Sigmoid colon (tissue), 7 donors: ENCODE data around the gene CPA3. TPM values are rescaled to one million over a fixed set of nuclear protein-coding genes. Genes with fewer than 3 reads are reported as not detected.

ENCODE experiments used
- DNase-seq: peaks from one replicate; pipeline ENCODE4 v3.0.0-alpha.2; 2019
- H3K27ac ChIP-seq, 4 donors: fragments of 200-600 bp; sonication (generic); one replicate each; pipeline ENCODE4 v1.5.1; 2016 to 2019; ENCODE audit warnings: mild to moderate bottlenecking in 1 of 4
- H3K27me3 ChIP-seq, 3 donors: fragments of 200-600 bp; sonication (generic); one replicate each; pipeline ENCODE4 v1.5.1; 2019; ENCODE audit warnings: mild to moderate bottlenecking in 1 of 3
- H3K36me3 ChIP-seq, 4 donors: fragments of 200-600 bp; sonication (generic); one replicate each; pipeline ENCODE4 v1.5.1; 2016 to 2019
- H3K4me1 ChIP-seq, 4 donors: fragments of 200-600 bp; sonication (generic); one replicate each; pipeline ENCODE4 v1.5.1; 2017 to 2019
- H3K4me3 ChIP-seq, 4 donors: fragments of 200-600 bp; sonication (generic); one replicate each; pipeline ENCODE4 v1.5.1; 2017 to 2019; ENCODE audit warnings: mild to moderate bottlenecking in 2 of 4, moderate library complexity in 1 of 4
- H3K9me3 ChIP-seq, 4 donors: fragments of 200-600 bp in 3 of 4; sonication (generic) in 3 of 4; one replicate each; pipeline versions ENCODE4 v1.5.1 to v1.6.1; 2013 to 2019
- EP300 ChIP-seq, 4 donors: sonication (generic); formaldehyde crosslinking; IDR thresholded peaks; one replicate each; pipeline ENCODE4 v1.6.1; 2017; ENCODE audit warnings: antibody characterized with exemption in 4 of 4
- POLR2A ChIP-seq, 2 donors: fragments of 450-650 bp; IDR thresholded peaks; one replicate each; pipeline ENCODE4 v1.6.1; 2016; ENCODE audit warnings: antibody characterized with exemption in 2 of 2, mild to moderate bottlenecking in 2 of 2, moderate library complexity in 2 of 2
- POLR2AphosphoS5 ChIP-seq, 4 donors: sonication (generic); formaldehyde crosslinking; IDR thresholded peaks; one replicate each; pipeline ENCODE4 v1.6.1; 2017; ENCODE audit warnings: antibody characterized with exemption in 4 of 4
- WGBS, 2 donors: extraction: QIAGEN DNeasy Blood & Tissue Kit; methylation state at CpG; one replicate each; pipeline ENCODE4 v1.1.7; 2013; 5-methylcytosine and 5-hydroxymethylcytosine counted together
- intact Hi-C: fragments of 100-400 bp; cut with DNase I; formaldehyde crosslinking; loops from one replicate; pipeline ENCODE4 v1.15.1; 2023
- polyA plus RNA-seq, 3 donors: library from polyadenylated mRNA; stranded (reverse); fragments of 200-250 nt; gene quantifications; one replicate each; pipeline ENCODE4 v1.2.3, GENCODE V29; 2013
- total RNA-seq, 4 donors: library from RNA; depleted of rRNA; stranded (reverse); fragments of >200 nt; gene quantifications; one replicate each; pipeline ENCODE4 v1.1.0, GENCODE V29; 2016
- TF ChIP-seq, protein P1 (sequence below), 4 experiments: fragments of 450-650 bp in 3 of 4; fragments of 200-600 bp in 1 of 4; IDR thresholded peaks; one replicate each; pipeline ENCODE4 v1.5.1; 2016 to 2019; ENCODE audit warnings: antibody characterized with exemption in 4 of 4, mild to moderate bottlenecking in 3 of 4, moderate library complexity in 2 of 4
- donor health status: healthy with polysubstance abuse.
- donor health status: Bipolar disorder and iron deficiency.
- donor health status: healthy.

The CPA3 gene
- total and polyA plus RNA-seq, 7 donors: 1.1 to 15.7 (median 3.0) TPM

GRCh38 chr3:148829926-148830325 is 35.2 kb upstream of the CPA3 start:
- WGBS, 2 donors: 67 to 89% methylated on average over 3 of the region's 3 CpGs
- H3K4me1 ChIP-seq: no peaks in the 10 kb centered on the region
- H3K36me3 ChIP-seq: no peaks in the 10 kb centered on the region
- no peak for DNase-seq
- TF ChIP-seq POLR2AphosphoS5 (IDR thresholded peaks at IDR 0.05) (no peak), EP300 (IDR thresholded peaks at IDR 0.05) (no peak), POLR2A (IDR thresholded peaks at IDR 0.05) (no peak)
- TF ChIP-seq, protein P1, sequence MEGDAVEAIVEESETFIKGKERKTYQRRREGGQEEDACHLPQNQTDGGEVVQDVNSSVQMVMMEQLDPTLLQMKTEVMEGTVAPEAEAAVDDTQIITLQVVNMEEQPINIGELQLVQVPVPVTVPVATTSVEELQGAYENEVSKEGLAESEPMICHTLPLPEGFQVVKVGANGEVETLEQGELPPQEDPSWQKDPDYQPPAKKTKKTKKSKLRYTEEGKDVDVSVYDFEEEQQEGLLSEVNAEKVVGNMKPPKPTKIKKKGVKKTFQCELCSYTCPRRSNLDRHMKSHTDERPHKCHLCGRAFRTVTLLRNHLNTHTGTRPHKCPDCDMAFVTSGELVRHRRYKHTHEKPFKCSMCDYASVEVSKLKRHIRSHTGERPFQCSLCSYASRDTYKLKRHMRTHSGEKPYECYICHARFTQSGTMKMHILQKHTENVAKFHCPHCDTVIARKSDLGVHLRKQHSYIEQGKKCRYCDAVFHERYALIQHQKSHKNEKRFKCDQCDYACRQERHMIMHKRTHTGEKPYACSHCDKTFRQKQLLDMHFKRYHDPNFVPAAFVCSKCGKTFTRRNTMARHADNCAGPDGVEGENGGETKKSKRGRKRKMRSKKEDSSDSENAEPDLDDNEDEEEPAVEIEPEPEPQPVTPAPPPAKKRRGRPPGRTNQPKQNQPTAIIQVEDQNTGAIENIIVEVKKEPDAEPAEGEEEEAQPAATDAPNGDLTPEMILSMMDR (IDR thresholded peaks at IDR 0.05): no peak
- H3K27me3 ChIP-seq: no peaks in the 10 kb centered on the region
- H3K4me3 ChIP-seq: no peak overlapping the region
- no peaks in the 10 kb centered on the region for H3K9me3 ChIP-seq
- no peak overlapping the region for H3K27ac ChIP-seq
- intact Hi-C loops: no loop called here

GRCh38 chr3:148833223-148833622 is 31.9 kb upstream of the CPA3 start:
- Histone ChIP-seq H3K9me3 (no peaks in the 10 kb centered on the region), H3K27ac (no peak overlapping the region), H3K27me3 (no peaks in the 10 kb centered on the region), H3K4me1 (no peaks in the 10 kb centered on the region), H3K4me3 (no peak overlapping the region), H3K36me3 (no peaks in the 10 kb centered on the region)
- TF ChIP-seq POLR2AphosphoS5 (IDR thresholded peaks at IDR 0.05): no peak
- intact Hi-C loops: no loop called here
- no peak for DNase-seq
- WGBS, 2 donors: 89 to 91% methylated on average over 3 of the region's 3 CpGs

- no peak overlapping the region for H3K4me3 ChIP-seq
- no peaks in the 10 kb centered on the region for H3K9me3 ChIP-seq
- no peaks in the 10 kb centered on the region for H3K36me3 ChIP-seq
- TF ChIP-seq POLR2A (IDR thresholded peaks at IDR 0.05): no peak
- no peak for TF ChIP-seq EP300 (IDR thresholded peaks at IDR 0.05)
- TF ChIP-seq, protein P1 (IDR thresholded peaks at IDR 0.05): no peak
- no peak for TF ChIP-seq POLR2AphosphoS5 (IDR thresholded peaks at IDR 0.05)
- no peaks in the 10 kb centered on the region for H3K27me3 ChIP-seq
- intact Hi-C loops: no loop called here
- H3K27ac ChIP-seq: no peak overlapping the region
- H3K4me1 ChIP-seq: no peaks in the 10 kb centered on the region
- DNase-seq: no peak
Measured at GRCh38 chr3:148839805-148840204, 25.3 kb upstream of the CPA3 start.

GRCh38 chr3:148840451-148840850 is 24.6 kb upstream of the CPA3 start:
- Histone ChIP-seq H3K4me3 (no peak overlapping the region), H3K36me3 (no peaks in the 10 kb centered on the region), H3K9me3 (no peaks in the 10 kb centered on the region), H3K27ac (no peak overlapping the region), H3K27me3 (no peaks in the 10 kb centered on the region), H3K4me1 (no peaks in the 10 kb centered on the region)
- intact Hi-C loops: no loop called here
- 73 to 83% methylated on average over 4 of the region's 4 CpGs for WGBS, 2 donors
- TF ChIP-seq POLR2A (IDR thresholded peaks at IDR 0.05) (no peak), POLR2AphosphoS5 (IDR thresholded peaks at IDR 0.05) (no peak), EP300 (IDR thresholded peaks at IDR 0.05) (no peak)
- TF ChIP-seq, protein P1 (IDR thresholded peaks at IDR 0.05): no peak
- DNase-seq: no peak

GRCh38 chr3:148845756-148846395 is 19.2 kb upstream of the CPA3 start:
- DNase-seq: no peak
- H3K4me1 ChIP-seq: peaks cover 0 to 3% (median 0%) of the 10 kb centered on the region in 4 donors
- H3K27me3 ChIP-seq: no peaks in the 10 kb centered on the region
- H3K4me3 ChIP-seq: no peak overlapping the region
- H3K36me3 ChIP-seq: no peaks in the 10 kb centered on the region
- TF ChIP-seq POLR2A (IDR thresholded peaks at IDR 0.05) (no peak), POLR2AphosphoS5 (IDR thresholded peaks at IDR 0.05) (no peak), EP300 (IDR thresholded peaks at IDR 0.05) (no peak)
- TF ChIP-seq, protein P1 (IDR thresholded peaks at IDR 0.05): no peak
- 78 to 84% methylated on average over 2 of the region's 2 CpGs for WGBS, 2 donors
- H3K9me3 ChIP-seq: no peaks in the 10 kb centered on the region
- intact Hi-C loops: no loop called here
- no peak overlapping the region for H3K27ac ChIP-seq
